ACHN (cell line): Measurements from ENCODE around the gene GLIS1.

Experiments
- DNase-seq: peaks from one replicate; pipeline ENCODE4 v3.0.0-alpha.2; 2015
- in situ Hi-C: cut with HindIII; loops from 2 replicates; pipeline ENCODE4 v1.10.0; 2017; ENCODE audit warnings: low sequenced_read_pairs, low pct_ligation_motif_present, low pct_unique_long_range_greater_than_20kb

The GLIS1 gene

DNA sequence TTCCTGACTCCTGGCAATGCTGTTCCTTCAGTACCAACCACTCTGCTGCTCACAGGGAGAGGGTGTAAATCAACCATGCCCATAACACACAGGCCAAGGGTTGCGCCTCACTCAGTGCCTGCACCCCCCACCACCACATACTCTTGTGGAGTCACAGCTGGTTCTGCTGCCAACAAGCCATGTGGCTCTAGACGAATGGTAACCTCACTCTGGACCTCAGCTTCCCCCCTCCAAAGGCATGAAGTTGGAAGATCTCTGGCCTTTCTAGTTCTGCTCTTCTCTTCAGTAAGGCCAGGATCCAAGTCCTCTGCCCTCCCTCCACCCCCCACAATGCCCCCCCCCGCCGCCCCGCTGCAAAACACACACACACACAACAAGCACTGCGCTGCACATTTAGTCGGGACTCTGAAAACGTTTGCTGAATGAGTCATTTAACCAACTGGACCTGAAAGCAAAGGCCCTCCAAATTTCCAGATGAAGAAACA, 1.7 kb upstream of the GLIS1 start:
- in situ Hi-C loops = no loop called here
- DNase-seq = peak; percentile 68

DNA sequence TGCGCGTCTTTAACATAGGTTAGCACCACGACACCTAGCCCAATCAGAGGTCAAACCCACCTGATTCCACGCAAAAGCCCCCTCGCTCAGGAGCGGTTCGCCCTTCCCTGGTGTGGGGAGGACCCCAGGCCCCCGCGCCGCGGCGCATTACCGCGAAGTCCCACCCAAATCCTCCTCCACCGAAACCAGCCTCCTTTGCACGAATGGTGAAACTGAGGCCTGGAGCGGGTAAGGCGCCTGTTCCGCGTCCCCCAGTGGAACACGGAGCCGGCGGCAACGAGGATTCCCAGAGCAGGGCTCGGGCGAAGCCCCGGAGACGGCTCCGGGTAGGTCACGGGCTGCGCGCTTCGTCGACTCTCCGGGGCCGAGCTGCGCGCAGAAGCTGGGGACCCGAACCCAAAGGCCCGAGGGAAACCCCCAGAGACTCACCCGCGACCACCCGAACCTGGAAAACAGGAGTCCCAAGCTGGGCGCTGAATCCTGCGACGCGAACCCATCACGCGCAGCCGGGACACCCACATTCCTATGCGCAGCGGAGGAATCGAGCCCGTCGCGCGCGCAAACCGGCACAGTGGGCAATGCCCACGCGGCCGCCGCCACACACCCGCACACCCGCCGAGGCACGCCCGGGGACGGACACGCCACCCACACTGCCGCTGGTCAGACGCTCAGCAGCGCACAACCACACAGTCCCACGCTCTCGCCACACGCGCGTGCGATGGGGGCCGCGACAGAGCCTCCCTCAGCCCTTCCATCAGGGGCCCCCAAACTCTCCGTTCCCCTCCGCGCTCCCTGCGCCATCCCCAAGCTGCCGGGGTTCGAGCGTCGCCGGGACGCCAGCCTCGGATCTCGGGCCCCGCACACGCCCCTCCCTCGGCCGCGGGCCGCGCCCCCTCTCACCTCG, 507 bp downstream of the GLIS1 start:
- peak; percentile 27 for DNase-seq

DNA sequence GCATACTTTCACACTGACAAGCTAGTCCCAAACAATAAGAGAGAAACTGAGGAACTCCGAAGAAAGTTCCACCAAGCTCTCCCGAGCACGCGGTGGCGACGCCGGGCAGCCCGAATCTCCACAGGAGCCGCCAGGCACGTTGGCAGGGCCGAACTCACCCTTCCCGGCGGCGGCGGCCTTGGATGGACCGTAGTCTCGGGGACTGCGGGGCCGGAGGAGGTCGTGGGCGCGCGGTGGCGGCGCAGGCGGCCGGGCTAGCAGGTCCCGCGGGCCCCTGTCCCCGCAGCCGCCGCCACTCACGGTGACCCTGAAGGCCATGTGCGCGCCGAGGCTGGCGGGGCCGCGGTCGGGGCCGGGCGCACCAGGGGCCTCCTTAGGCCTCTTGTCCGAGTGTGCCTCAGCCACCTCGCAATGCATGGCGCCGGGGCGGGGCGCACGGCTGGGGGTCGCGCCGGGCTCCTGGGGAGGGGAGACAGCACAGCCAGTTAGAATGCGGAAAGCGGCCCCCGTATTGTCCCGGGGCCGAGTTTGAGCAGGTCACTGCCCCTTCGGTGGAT, 1.2 kb downstream of the GLIS1 start:
- in situ Hi-C loops = no loop called here
- DNase-seq = peak; percentile 36

More for the DNA sequence above, 507 bp downstream of the GLIS1 start:
- in situ Hi-C loops = no loop called here

DNA sequence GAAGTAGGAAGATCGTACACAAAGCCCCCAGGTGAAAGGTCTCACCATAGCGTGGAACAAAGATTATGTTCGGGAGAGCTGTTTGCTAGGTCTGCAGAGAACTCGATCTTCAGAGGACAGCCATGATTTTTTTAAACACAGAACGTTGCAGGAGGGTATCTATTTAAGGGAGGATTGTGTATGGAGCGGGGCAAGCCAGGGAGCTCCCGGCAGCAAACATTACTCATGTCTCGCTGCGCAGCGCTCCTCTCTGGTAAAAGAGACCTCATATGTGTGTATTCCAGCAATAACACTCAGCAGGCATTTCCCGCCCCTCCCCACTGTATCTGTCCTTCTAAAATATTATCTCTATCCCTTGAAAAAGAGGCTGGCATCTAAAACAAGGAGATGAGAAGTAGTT, 2.7 kb downstream of the GLIS1 start:
- in situ Hi-C loops = no loop called here

DNA sequence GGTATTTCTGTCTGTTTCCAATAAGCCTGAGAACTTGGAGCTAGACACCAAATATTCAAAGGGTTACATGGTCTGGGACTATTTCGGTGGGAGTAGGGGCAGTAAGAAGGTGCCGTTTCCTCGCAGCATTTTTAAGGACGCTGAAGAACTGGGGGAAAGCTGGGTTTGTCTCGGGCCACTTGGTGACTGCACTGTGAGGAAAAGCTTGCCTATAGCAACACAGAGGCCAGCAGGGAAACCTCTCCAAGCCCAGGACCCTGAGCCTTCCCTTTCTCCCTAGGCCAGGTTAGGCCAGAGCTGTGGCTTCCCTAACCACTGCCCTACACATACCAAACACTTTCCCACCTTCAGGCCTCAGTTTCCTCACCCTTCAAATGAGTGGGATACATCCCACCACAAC, 3.3 kb downstream of the GLIS1 start:
- in situ Hi-C loops = no loop called here
- DNase-seq = peak; percentile 11

More for the DNA sequence above, 2.7 kb downstream of the GLIS1 start:
- peak; percentile 63 for DNase-seq

DNA sequence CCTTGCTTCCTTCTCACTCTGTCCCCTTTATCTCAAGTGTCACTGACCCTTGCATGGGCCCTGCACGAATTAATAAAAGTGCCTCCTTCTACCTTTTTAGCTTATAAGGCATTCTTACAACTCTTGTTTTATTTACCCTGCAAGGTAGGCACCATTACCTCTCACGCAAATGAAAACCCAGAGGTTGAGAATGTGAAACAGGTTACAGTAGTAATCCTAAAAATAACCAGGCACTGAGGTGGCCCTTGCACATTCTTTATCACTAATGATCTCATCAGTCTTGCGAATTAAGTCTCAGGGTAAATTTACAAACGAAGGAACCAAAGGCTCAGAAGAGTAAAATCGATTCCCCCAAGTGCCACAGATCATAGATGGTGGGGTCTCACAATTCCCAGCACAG, 3.7 kb downstream of the GLIS1 start:
- in situ Hi-C loops = no loop called here
- peak; percentile 8 for DNase-seq

DNA sequence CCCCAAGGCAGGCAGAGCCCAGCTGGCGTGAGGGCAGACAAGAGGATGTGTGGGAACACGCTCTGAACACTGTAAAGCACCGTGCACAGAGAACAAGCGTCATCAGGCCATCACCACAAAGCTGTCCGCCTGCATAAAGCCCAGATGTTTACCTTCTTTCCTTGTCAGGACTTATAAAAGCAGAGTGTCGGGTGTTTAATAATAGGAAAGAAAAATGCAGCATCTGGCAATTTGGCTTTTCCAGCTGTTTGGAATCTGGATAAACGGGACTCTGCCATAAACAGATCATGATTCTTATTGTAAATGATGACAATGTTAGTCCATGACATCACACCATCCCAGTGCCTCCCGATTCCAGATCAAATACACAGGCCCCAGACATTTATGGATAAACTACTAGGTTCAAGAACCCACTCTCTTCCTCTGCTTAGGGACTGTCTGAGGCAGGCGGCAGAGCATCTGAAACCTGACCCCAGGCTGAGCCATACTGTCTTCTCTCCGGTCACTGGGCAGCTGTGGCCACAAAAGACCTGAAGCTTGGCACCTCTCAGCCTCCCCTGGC, 4.2 kb downstream of the GLIS1 start:
- in situ Hi-C loops = no loop called here
- peak; percentile 17 for DNase-seq

DNA sequence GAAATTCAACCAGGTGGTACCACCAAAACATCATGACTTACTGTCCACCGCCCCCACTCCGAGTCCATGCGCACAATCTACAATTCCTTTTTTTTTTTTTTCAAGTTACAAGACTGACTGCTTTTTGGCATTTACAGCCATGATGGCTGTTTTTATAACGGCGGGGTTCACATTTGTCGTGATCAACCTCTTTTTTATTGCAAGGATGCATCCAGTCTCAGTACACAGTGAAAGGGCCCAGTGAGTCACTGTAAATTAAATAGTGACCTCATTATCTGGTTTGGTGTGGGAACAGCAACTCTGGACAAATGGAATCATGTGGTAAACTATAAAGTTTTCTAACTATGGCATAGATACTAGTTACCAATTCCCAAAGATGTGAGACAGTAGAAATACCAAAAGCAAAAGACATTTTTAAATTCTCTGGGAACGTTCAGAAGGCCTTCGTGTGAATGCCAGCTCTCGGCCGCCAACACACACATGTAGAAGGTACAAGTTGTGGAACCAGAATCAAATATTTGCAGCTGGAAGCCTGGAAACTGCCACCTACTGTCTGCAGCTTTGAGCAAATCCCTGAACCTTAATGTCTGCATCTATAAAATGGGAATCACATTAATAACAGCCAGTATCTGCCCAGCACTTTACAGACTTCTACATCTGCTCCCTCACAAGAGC, 4.9 kb downstream of the GLIS1 start:
- peak; percentile 63 for DNase-seq
- in situ Hi-C loops = no loop called here

DNA sequence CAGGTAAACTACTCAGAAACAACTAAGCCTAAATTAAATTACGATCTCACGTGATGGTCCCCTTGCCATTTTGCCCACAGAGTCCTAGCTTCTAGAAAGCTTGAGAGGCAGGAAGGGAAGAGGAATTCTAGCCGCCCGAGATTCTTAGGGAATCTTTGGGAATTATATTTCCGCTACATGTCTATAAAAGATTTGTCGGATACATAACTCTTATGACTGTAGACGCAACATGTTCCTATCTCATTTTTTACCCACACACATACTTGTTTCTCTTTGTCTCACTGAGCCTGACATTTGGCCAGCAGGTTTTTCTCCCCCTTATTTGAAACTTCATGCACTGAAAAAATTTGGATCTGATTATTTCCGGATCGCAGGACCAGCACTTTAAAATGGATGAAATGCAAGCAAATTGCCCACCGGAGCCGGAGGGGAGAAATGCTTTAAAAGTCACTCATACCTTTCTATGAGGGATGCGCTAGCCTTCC, 5.5 kb downstream of the GLIS1 start:
- peak; percentile 31 for DNase-seq
- in situ Hi-C loops = no loop called here

DNA sequence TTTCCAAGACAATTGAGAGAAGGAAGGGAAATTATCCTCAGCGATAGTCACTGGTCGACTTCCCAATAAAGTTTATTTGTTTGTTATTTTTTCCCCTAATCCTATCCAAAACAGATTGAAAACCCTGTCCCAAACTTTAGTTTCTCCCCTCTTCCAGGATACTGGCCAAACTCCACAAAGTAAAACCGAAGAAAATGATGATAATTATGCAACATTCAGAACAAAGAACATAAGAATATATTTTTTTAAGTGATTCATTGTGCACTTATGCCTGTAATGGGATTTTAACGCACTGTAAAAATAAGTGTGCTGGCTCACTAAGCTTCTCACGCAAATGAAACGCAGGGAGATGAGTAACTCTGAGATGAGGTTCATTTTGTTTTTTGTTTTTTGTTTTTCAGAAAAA, 6.0 kb downstream of the GLIS1 start:
- in situ Hi-C loops = no loop called here
- DNase-seq = peak; percentile 80

DNA sequence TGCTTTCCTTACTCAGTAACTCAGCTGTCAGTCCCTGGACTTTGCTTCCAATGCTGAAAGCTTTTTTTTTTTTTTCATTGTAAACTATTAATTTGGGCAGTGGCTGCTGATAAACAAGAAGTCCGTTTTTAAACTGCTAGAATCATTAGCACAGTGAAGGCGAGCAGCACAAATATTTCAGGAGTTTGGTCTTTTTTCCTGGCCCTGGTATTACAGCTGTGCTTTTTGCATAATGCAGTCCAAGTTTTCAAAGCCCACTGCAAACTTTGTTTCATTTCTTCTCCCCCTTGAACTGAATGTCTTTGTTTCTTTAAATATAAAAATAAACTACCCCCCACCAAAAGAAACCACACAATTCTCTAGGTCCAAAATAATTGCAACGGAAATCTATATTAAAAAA, 6.6 kb downstream of the GLIS1 start:
- peak; percentile 19 for DNase-seq
- in situ Hi-C loops = no loop called here

DNA sequence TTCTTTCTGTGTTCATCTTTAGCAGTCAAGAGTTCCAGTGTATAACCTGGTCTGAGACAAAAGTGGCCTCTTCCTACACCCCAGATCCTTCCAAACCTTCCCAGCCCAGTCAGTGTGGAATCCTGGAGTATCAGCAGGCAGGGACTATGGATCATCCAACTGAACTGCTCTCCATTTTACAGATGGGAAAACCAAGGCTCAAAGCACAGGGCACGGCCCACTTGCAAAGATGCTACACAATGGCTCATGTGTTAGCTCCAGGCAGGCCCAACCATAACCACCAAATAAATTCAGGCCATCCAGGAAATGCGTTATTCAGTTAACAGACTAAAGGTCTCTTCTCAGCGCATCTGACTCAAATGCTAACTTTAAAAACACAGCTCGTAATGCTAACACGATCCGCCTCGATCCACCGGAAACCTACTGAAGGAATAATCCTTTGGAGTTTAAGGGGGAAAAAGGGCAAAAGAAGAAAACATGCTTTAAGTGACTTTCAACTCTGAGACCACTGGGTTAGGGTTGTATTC, 7.1 kb downstream of the GLIS1 start:
- peak; percentile 68 for DNase-seq
- in situ Hi-C loops = no loop called here

DNA sequence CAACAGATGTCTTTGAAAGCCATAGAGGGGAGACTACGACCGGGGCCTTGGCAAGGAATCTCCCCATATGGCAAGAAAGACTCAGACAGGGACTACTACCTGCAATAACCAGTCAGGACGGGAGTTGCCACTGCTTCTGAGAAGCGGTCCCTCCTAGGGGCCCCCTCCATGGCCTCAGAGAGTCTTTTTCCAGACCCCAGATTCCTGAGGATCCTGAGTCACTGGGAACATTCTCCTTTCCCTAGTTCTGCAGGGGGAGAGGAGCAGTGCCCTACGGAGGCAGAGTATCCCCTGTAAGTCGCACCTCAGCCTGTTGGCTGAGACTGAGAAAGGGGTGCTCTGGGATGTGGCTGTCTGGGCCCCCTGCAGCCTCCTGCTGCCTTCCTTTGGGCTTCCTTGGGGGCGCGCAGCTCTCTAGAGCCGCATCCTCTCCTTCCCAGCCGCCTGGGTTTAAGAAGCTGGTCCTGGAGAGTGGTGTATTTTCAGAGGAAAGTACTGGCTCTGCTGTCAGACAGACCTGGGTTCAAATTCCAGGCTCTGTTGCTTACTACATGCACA, 7.8 kb downstream of the GLIS1 start:
- no peak for DNase-seq
- in situ Hi-C loops = no loop called here

DNA sequence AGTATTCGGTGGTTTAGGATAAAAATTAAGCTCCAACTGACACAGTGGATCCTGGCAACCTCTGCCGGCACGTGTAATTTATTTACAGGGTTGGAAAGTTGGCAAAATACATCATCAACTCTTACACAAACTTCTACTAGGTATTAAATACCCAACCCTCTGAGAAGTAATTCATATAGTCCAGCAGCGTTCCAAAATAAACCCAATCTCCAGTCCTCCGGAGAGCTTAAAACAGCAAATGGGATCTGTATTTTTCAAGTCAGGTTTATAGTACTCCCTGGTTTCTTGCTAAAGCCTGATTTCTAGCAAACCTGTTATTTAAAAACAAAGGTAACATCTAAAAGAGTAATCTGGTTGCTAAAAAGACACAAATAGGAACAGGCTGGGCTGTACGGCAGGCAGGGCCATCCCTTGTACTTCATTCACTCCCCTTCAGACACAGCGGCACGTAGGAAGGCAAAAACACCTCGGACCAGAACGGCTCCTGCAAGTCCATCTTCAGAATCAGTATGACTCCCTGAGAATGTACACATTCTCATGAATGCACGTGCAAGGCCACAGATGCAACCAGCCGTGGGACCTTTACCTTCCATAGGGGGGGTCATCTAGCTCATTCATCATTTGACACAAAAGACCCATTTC, 8.6 kb downstream of the GLIS1 start:
- in situ Hi-C loops = no loop called here
- DNase-seq = peak; percentile 73

DNA sequence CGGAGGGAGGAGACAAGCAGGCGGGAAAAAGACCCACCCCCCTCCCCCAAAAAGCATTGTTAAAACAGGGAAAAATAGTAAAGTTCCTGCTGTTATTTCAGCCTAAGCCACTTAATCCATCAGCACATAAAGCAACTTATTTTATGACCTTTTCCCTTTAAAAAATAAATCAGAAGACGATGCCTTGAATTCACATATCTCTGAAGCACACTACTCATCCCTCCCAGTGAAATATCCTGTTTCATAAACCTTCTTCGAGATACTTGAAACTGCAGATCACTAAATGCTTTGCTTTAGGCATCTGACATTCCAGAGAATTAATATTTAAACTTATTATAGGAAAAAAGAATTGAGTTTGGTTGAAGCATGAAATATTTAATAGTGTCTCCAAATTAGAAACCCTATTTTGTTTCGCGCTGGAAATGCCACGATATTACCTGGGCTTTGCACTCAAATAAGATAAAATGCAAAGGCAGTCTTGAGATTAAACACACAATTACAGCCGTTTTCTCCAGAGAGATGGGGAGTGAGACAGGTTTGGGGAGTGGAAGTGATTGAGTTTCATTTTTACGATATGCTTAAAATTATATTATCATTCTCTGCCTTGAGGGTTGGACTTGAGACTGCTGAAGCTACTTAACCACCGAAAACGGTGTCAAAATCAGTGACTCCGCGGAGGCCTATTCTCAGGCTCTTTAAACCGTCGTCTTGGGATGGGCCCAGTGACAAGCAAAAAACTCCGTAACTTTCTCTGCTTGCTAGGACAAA, 9.3 kb downstream of the GLIS1 start:
- DNase-seq = peak; percentile 40
- in situ Hi-C loops = no loop called here

DNA sequence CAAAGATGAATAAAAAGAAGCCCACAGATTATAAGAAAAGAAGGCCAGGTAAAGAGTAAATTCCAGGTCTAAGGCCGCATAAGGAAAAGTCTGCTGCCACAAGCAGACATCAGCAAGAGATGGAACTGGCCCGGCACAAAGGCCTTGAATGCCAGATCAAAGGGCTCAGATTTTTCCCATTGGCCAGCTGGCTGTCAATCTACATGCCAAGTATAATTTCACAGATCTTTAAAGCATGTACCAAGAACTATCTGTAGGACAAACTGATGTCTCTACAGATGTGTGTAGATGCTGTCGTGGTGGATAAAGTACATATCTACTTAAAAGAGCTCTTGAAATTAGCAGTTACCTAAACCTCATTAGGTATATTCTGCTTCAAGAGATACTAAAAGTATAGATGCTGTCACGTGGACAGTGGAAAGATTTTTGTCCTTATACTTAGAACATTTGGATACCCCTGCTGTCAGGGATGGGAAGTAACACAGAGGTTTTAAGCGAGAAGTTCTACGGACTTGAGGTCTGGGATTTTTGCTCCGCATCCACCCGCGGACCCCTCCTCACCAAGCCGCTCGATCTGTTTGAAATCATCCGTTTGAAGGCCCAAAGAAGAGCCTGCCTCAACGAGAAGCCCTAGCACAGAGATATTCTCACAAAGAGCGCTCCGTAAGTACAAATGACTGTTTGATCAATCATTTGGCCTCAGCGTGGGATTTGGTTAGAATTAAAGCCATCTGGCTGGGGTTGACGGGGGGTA, 10.1 kb downstream of the GLIS1 start:
- in situ Hi-C loops = no loop called here
- DNase-seq = no peak

DNA sequence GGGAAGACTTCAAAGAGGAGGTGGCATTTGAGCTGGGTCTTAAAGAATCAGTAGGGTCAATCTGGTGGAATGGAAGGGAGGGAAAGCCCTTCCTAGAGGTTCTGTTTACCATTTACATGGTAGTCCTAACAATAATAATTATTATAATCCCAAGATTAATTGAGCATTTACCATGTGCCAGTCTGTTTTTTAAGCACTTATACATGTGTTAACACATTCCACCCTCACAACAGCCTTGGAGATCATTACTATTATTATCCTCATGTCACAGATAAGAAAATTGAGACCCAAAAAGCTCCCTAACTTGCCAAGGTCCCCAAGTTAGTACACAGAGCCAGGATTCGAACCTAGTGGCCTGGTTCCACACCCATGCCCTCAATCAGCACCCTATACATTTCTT, 10.8 kb downstream of the GLIS1 start:
- DNase-seq = no peak
- in situ Hi-C loops = no loop called here
